ENCODE data around the gene BACH2.

- TF ChIP-seq CTCF (conservative IDR thresholded peaks at IDR 0.05 in 1 of 2, IDR thresholded peaks at IDR 0.05 in 1 of 2; ENCODE audit: low read depth in 1 of 2, low read length in 2 of 2) (no peak), EZH2 (IDR thresholded peaks at IDR 0.05; ENCODE audit: low read length, missing control alignments) (no peak)
Measured at GRCh38 chr6:89954721-89955148, 341.9 kb downstream of the BACH2 start.

Measured in fibroblast of lung (primary cell).